Activated T-helper 1 cell treated with Interleukin-2 at 50 U/mL for 16 hours (primary cell): Measurements from ENCODE around the gene LAD1.

Experiments used
- DNase-seq: peaks from one replicate; pipeline ENCODE4 v3.0.0-alpha.2; 2020; ENCODE audit warnings: low read depth

LAD1 gene

GRCh38 chr1:201399018-201399351, at the start of gene LAD1:
LAD1 (minus strand) TSS chr1:201399324; CDS start chr1:201399306, 18 bp downstream.
- DNase-seq = no peak

DNA sequence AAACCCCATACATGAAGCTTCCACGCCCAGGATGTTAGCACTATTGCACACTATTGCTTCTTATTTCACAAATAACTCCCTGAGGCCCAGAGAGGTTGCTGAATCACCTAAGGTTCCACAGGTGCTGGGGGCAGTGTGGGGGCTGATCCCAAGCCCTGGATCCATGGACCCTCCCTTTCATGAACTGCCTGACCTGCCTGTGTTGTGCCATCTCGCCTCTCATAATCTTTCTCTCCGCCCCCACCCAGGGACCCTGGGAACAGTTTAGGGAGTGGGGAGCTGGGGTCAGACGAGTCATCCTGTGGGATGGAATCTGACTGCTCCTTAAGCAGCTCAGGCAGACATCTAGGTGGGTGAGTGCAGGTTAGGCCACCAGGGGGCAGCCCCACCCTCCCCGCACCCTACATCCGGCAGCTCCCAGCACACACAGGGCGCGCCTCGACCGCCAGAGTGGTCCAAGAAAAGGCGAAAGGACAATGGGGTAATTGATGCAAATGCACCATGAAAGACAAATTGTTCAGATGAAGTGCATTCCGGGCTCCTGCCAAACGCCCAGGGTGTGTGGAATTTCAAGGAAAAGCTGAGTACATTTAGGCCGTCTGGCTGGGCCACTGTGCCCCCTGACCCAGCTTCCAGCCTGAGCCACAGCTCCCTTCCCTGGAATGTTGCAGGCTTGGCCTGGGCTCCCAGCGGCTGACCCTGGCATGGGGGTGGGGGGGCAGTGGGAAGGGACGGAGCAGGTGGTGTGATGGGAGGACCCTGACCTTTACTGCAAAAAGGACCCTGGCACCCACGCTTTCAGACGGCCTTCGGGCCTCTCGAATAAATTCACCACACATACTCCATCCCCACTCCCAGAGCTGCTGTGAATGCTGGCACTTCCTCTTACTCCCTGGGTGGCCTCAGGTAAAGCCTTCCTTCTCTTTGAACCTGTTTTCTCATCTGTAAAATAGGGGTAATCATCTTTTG, 49.1 kb upstream of the LAD1 start:
- DNase-seq = peak; percentile 29

- no peak for DNase-seq
Observed at GRCh38 chr1:201445310-201445709, 46.2 kb upstream of the LAD1 start.

DNA sequence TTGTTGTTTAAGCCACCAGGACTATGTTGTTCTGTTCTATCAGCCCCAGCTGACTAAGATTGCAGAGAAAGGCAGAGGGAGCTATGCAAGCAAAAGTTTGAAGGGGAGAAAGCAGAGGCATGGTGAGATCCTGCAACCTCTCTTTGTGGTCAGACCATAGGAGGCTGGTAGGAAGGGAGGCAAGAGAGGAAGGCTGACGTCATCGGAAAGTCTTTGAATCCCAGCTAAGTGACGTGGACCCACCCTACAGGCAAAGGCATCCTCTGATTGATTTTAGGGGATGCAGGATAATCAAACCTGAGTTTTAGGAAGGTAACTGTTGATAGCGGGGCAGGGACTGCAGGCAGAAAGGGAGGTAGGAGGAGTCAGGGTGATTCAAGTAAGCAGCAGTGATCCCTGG, 45.7 kb upstream of the LAD1 start:
- DNase-seq = no peak

DNA sequence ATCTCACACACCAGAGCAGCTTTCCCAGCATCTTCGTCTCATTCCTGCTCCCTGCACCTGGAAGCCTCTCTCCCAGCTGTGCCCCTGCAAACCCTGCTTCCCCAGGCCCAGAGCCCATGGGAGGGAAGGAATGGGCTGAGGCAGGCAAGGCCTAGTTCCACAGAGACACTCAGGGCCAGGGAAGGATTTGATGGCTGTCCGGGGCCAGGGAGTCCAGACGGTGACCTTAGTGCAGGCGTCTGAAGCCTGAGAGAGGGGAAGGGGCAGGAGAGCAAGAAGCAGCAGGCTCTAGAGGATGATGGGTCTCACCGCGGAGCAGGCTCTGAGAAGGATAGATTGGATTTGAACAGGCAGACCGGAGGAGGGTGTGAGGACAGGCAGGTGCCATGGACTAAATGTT, 44.6 kb upstream of the LAD1 start:
- DNase-seq = no peak

- no peak for DNase-seq
Observed at GRCh38 chr1:201436969-201437368, 37.8 kb upstream of the LAD1 start.

DNA sequence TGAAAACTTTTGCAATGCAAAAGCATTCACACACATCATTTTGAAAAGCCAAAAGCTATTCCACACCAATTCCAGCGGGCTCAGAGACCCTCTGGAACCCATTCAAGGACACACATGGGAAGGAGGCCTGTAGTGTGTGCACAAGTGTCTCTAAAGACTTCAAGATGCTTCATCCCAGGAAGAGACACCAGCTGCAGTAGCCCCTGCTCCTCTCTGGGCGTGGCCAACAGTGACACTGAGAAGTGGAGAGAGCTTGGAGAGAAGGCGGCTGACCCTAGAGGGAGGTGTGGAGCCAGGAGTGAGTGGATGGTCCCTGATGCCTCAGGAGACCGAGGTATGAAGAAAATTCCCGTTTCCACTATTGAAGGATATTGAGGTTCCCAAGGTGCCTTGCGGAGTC, 37.3 kb upstream of the LAD1 start:
- DNase-seq = no peak

DNA sequence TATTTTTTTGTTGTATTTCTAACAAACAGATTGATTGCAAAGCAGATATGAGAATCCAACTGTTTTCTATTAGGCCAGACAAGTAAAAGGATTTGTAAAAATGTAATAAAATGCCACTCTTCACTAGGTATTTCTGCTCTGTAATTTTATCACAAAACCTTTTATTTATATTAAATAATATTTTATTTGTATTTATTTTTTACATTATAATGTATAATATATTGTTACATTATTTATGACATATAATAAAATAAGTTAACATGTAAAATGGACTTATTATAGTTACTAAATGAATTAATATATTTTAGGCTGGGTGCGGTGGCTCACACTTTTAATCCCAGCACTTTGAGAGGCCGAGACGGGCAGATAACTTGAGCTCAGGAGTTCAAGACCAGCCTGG, 35.1 kb upstream of the LAD1 start:
- no peak for DNase-seq

GRCh38 chr1:201433609-201434008, 34.5 kb upstream of the LAD1 start:
- no peak for DNase-seq

GRCh38 chr1:201430776-201431175, 31.7 kb upstream of the LAD1 start:
- no peak for DNase-seq

DNA sequence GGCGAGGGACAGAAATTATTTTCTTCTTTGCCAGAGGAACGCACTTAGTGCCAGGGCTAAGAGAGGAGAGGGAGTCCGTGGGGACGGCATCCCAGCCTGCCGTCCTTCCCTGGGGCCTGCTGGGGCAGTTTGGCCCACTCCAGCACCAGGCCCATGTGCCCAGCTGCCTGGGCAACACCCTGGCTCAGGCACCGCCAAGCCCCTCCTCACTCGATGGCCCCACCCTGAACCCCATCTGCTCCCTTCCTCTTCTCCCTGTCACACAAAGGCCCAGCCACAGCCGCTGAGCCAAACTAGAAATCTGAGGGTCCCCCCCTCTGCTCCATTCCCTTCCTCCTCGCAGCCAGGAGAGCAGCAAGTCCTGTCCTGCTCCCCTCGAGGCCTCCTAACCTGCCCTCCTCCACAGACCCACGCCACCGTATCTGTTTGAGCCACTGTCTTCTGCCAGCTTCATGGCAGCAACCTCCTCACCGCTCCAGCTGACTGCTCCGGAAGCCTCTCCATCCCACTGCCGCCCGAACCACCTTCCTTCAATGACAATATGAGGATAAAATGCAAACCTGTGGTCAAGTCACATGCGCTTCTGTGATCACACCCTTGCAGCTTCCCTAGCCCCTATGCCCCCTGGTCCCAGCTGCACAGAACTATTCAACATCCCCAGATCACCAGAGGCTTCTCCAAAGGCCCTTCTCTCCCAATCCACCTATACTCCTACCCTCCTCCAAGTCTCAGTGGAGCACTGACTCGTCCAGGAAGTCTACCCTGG, 30.8 kb upstream of the LAD1 start:
- no peak for DNase-seq

DNA sequence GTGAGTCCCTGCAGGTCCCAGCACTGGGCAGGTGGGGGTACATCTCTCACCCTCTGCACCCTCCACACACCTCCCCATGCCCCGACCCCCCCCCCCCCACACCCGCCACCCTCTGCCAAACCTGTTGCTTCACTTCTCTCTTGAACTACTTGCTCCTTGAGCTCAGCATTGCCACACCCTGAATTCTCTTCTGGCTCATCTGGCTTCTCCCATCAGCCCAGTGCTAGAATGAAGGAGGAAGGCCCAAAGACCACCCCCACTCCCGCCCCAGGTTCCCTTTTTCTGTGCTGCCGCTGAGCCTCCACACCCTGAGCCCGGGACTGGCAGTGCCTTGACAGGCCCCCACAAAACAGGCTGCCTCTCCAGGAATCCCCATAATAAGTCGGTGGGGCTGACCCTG, 28.8 kb upstream of the LAD1 start:
- DNase-seq = no peak

GRCh38 chr1:201426479-201427310, 27.6 kb upstream of the LAD1 start:
- no peak for DNase-seq

DNA sequence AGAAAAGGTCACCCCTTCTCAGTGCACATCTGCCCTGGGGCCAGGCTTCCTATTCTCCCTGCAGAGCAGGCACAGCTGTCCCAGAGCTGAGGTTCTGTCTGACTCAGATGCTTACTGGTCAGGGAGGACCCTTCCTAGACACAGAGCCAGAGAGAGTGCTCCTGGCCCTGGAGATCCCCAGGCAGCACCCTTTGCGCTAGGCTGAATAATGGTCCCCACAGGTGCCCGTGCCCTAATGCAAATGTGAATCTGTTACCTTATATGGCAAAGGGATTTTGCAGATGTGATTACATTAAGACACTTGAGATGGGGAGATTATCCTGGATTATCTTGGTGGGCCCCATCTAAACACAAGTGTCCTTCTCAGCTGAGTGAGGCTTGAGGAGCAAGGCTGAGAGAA, 25.0 kb upstream of the LAD1 start:
- no peak for DNase-seq

- DNase-seq = no peak
Observed at GRCh38 chr1:201423655-201424054, 24.5 kb upstream of the LAD1 start.

- DNase-seq = no peak
Observed at GRCh38 chr1:201422436-201423030, 23.4 kb upstream of the LAD1 start.

- DNase-seq = no peak
Observed at GRCh38 chr1:201422026-201422425, 22.9 kb upstream of the LAD1 start.

GRCh38 chr1:201421041-201421440, 21.9 kb upstream of the LAD1 start:
- no peak for DNase-seq

DNA sequence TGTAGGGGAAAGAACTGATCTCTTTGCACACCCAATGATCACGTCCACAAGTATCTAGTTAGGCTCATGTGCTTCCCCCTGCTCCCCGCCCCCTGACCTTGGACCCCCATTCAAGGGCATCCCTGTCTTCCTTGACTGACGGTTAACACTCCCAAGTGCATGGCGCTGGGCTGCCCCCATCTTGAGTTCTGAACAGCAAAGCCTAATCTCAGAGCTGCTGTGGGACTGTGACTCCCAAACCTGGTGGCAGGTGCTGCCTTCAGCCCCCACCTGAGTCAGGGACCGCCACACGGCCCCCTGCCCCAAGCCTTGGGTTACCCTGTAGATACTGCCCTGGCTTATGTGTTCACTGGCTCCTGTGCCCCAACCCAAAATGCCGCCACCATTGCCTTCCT, 21.5 kb upstream of the LAD1 start:
- DNase-seq = no peak

DNA sequence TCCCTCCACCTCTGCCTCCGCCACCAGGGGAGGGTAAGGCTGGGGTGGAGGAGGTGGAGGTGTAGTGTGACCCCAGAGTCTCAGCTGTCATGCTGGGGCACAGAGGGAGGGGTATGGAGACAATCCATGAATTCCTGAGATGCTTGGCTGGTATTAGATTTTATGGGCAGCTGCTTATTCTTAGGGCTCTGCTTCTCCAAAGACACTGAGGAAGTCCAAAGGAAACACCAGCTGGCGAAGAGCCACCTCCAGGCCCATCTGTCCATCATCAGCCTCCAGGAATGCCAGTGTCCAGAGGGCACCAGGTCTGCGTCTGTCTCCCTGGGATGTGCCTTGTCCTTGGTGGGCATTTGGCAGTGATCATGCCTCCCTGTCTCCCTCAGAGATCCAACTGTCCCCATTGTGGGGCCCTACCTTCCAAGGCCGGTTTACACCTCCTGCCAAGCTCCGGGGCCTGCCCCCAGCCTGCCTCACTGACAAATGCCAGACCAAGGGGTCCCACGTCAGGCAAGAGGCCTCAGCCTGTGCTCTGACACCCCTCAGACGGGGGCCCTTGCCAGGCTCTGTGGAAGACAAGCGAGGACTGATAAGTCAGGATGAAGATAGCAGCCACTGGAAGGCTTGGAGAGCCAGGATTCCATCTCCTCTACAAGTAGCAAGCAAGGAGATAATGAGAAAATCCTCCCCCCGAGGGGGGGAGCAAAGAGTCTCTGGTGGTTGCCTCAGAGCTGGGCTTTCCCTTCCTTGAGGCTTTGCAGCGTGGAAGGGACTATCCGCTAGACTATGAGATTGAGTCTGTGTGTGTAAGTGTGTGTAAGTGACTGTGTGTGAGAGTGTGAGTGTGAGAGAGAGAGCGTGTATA, 20.9 kb upstream of the LAD1 start:
- no peak for DNase-seq

DNA sequence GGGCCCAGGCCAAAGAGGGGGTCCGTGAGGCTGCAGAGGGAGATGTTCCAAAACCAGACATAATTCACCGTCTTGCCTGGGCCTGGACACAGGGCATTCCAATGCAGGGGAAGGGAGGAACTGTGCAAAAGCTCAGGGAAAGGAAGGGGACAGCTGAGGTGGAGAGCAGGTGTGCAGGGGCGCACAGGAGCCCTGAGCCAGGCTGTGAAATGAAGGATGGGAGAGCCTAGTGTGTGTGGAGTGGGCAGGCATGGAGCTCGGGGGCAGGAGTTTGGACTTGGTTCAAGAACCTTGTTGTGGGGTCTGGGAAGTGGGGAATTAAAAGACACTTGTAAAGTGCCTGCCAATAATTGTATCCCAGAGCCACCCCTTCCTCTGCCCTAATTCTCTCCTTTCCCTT, 20.1 kb upstream of the LAD1 start:
- no peak for DNase-seq
